SHP77 (cell line): ENCODE data around the gene DNAJC5G.

Source experiments
- DNase-seq, 2 experiments: peaks; one replicate each; lab custom pipeline; 2025; lab: John Stamatoyannopoulos, UW

Gene DNAJC5G

DNA sequence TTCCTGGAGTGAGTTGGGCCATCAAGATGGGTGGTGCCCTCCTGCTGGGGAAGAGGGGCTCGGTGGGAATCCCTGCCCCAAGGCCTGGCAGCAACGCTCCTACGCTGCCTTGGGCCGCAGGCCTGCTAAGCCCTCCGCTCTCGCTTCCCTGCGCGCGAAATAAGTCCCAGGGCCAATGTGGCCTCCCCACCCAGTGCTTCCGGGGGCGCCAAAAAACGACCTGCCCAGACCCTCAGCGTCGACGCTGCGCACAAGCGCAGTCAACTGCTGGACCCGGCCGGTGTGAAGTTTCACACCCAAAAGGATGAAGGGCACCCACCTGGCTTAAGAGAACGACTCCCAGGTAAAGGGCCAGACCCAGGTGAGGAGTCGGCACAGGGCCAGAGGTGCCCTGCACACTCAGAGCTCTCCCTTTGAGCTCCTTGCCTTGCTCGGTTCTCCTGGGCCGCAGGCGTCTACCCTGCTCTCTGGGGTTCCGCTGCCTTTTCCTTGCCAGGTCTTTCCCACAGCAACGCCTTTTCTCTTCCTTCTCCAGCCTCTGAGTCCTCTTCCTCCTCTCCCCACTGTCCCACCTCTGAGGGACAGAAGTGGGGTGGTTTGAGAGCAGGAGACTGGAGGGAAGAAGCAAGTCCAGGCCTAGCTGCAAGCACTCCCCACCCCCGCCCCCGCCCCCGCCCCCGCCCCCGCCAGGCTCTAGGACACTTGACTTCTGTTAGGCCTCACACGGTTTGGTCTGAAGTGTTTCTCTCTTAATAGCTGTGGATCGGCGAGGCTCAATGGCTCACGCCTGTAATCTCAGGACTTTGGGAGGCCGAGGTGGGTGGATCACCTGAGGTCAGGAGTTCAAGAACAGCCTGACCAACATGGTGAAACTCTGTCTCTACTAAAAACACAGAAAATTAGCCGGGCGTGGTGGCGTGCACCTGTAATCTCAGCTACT, at the start of gene DNAJC5G:
DNAJC5G (plus strand) TSS at position 223 of the 940 bp plus-strand sequence. CDS start 1,296 bp downstream, outside the sequence.
- no peak for DNase-seq

GRCh38 chr2:27225526-27225925, 49.7 kb upstream of the DNAJC5G start:
- DNase-seq, result no peak

DNA sequence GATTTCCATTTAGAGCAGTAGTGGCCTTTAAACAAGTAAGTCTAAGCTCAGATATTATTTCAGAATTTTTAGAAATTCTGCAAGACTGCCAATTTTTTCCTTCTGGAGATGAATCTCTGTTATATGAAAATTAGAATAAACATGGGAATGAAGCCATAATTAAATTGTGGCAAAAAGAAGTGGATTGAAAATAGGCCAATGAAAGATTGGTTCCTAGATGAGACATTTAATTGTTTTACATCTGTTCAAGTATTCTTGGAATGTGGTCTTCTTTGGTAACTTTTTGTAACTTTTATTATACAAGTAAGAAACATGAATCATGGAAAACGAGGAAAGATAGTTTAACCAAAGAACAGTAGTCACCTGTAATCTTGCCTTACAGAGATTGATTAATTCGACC, 47.7 kb upstream of the DNAJC5G start:
- no peak for DNase-seq

GRCh38 chr2:27231921-27232320, 43.3 kb upstream of the DNAJC5G start:
- no peak for DNase-seq

GRCh38 chr2:27233341-27233740, 41.9 kb upstream of the DNAJC5G start:
- DNase-seq, result no peak

DNA sequence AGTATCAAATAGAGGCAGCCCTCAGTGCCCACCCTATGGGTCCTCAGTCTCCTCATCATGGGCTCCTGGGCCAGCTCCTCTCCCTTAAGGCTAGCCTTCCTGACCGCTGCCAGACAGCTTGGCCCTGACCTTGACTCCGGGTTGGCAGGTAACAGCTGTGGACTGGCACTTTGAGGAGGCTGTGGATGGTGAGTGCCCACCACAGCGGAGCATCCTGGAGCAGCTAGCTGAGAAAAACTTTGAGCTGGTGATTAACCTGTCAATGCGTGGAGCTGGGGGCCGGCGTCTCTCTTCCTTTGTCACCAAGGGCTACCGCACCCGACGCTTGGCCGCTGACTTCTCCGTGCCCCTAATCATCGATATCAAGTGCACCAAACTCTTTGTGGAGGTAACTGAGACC, 39.1 kb upstream of the DNAJC5G start:
- no peak for DNase-seq

DNA sequence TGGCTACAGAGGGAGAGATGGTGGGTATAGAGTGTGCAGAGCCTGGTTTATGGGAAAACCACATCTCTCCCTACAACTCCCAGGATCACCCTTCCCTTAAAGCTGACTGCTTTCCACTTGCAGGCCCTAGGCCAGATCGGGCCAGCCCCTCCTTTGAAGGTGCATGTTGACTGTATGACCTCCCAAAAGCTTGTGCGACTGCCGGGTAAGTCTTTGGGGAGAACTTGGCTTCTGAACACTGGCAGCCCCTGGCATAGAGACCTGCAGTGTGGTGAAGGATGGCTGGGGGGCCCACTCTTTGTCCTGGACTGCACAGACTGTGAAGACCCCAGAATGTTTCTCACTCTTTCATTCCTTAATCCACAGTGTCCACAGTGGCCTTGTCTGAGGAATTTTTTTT, 38.6 kb upstream of the DNAJC5G start:
- no peak for DNase-seq

DNA sequence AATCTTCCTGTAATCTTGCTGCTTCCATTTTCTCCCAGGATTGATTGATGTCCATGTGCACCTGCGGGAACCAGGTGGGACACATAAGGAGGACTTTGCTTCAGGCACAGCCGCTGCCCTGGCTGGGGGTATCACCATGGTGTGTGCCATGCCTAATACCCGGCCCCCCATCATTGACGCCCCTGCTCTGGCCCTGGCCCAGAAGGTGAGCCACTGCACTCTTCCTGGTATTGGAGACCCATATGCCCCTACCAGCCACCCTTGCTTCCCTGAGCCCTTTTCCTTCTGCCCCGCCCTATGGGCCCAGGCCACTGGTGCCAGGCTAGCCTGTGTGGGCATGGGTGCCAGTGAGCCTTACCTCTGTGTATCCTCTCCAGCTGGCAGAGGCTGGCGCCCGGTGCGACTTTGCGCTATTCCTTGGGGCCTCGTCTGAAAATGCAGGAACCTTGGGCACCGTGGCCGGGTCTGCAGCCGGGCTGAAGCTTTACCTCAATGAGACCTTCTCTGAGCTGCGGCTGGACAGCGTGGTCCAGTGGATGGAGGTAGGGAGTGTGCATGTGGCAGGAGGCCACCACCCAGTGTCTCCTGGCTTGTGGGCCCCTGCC, 37.8 kb upstream of the DNAJC5G start:
- no peak for DNase-seq

DNA sequence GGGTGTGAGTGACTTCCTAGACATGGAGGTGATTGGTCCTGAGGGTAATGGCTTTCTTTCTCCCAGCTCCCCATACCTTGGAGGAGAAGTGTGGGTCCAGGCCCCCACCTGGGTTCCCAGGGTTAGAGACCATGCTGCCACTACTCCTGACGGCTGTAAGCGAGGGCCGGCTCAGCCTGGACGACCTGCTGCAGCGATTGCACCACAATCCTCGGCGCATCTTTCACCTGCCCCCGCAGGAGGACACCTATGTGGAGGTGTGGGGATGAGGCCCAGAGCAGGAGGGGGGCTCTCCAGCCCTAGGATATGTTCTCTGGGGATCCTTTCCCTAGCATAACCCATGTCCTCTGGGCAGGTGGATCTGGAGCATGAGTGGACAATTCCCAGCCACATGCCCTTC, 36.3 kb upstream of the DNAJC5G start:
- DNase-seq, result no peak

DNA sequence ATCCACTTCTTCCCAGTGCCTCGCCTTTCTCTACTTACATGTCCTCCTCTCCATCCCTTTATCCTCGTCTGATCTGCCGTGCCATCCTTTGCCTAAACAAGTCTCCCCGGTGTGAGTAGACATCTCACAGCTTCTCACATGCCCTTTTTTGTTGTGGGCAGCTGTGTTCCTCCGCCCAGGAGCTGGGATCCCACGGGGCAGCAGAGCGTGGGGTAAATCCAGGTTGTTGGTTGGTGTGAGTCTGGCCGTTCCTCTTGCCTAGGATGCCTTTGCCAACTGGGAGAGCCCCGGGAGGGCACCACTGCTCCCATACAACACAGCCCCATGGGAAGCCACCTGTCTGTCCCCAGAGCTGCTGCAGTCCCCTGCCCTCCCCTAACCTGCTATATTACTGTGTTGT, 34.8 kb upstream of the DNAJC5G start:
- no peak for DNase-seq

GRCh38 chr2:27241761-27242613, 33.2 kb upstream of the DNAJC5G start:
- no peak for DNase-seq

- DNase-seq, result no peak
Observed at GRCh38 chr2:27242614-27242951, 32.6 kb upstream of the DNAJC5G start.

DNA sequence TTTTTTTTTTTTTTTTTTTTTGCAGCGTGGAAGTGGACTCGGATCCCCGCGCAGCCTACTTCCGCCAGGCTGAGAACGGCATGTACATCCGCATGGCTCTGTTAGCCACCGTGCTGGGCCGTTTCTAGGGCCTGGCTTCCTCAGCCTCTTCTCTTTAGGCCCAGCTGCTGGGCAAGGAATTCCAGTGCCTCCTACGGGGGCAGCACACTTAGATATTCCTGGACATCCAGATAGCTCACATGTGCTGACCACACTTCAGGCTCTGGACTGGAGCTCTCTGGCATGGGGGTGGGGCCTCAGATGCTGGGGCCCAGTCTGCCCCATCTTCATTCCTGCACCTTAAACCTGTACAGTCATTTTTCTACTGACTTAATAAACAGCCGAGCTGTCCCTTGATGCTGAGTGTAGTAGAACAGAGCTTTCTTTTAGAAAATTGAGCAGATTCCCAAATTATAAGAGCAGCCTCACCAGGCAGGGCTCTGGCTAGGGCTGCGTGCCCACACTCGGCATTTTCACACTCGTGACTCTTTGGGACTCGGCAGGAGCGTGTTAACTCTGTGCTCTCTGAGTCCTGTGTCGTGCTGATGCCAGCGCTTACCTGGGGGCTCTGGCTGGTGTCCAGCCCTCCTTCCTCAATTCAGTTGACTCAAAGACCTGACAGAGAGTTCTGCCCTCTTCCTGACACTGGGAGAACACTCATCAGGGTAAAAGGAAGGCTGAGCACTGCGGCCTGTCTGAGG, 31.7 kb upstream of the DNAJC5G start:
- no peak for DNase-seq

DNA sequence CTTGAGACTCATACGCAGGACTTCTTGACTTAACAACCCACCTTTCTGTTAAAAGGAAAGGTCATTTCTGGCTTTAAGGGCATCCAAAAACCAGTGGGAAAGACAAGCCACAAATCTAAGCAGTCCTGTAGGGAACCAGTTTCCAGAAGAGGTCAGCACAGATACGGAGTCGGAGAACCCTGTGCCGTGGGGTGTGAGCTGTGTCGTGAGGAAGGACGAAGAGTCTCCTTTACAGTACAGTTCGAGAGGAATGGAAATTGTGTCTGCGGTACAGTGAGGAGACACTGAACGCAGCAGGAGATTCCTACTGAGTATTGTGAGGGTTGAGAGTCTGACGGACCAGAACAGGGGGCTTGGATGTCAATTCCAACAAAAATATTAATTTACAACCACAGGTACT, 30.1 kb upstream of the DNAJC5G start:
- no peak for DNase-seq

- no peak for DNase-seq
Observed at GRCh38 chr2:27245626-27246025, 29.6 kb upstream of the DNAJC5G start.

DNA sequence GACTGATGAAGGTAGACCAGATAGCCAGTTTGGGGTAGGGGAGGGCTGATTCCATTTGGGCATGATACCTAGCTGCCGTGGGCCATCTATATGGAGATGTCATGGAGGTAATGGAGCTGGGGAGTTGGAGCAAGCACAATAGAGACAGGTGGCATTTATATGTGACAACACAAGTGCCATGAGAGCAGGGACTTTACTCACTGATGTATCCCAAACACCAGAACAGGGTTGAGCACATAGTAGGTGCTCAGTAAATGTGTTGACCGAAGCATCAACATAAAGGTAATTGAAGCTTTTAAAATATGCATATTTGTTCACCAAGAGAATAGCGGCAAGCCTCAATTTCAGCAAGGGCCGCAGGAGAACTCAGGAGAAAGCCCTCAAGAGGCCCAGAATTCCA, 27.3 kb upstream of the DNAJC5G start:
- DNase-seq, result no peak

DNA sequence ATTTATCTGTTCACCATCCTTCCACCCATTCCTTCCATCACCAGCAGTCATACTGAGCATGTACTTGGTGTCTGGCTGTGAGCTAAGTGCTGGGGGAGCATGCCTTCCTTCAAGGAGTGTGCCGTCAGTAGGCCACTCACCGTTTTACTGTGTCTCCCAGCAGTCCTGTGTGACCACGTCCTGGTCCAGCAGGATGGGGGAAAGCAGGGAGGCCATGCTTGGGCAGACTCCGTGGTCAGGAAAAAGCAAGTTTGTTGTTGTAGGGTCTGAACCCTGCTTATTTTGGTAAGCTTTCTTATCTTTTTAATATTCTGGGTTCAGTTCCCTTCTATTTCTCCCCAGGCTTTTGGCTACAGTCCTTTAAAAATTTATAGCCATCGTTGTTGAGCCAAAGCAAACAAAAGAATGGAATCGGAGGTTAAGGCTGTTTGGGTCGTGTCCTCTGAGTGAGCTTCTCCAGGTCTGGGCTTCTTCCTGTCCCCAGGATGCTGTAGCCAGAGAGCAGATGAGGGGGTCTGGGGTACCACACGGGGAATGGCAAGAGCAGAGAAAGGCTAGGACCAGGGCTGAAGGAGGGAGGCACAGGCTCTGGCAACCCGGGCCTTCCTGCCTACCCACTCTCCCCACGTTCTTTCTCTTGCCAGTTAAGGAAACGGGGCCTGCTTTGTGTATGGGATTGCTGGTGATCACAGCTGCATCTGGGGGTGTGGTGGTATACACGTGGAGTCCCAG, 25.9 kb upstream of the DNAJC5G start:
- no peak for DNase-seq

GRCh38 chr2:27249891-27250651, 25.2 kb upstream of the DNAJC5G start:
- peak; percentile 35 to 50 for DNase-seq

GRCh38 chr2:27250652-27251379, 24.4 kb upstream of the DNAJC5G start:
- no peak for DNase-seq

- DNase-seq, result no peak
Observed at GRCh38 chr2:27251766-27252165, 23.5 kb upstream of the DNAJC5G start.
